ENCODE measurements around the gene TMEM107. TPM values are rescaled to one million over a fixed set of nuclear protein-coding genes. Genes with fewer than 3 reads are reported as not detected.

TMEM107 gene
- total RNA-seq, 1 experiment from 2014 or later = 30.1 TPM

- CTCF ChIA-PET = no interaction called here
- no peaks in the 10 kb centered on the region for H3K9me2 ChIP-seq (ENCODE audit: insufficient read depth)
- TF ChIP-seq CEBPB (IDR thresholded peaks at IDR 0.05; ENCODE audit: low read depth) (no peak), POLR2AphosphoS5 (IDR thresholded peaks at IDR 0.05; ENCODE audit: low read depth, low read length) (no peak), EZH2phosphoT487 (IDR thresholded peaks at IDR 0.05; ENCODE audit: borderline replicate concordance) (no peak), POLR2A (IDR thresholded peaks at IDR 0.05; ENCODE audit: borderline replicate concordance, extremely low read depth, insufficient read depth, insufficient read length) (no peak), SIN3A (IDR thresholded peaks at IDR 0.05; ENCODE audit: low read depth) (no peak), EZH2 (IDR thresholded peaks at IDR 0.05) (no peak), ATF3 (IDR thresholded peaks at IDR 0.05) (no peak), YY1 (IDR thresholded peaks at IDR 0.05; ENCODE audit: extremely low read depth, insufficient replicate concordance, low read depth, low read length) (no peak), RAD21 (IDR thresholded peaks at IDR 0.05; ENCODE audit: low read depth) (no peak), CBX3 (IDR thresholded peaks at IDR 0.05; ENCODE audit: low read depth) (no peak), ELF1 (IDR thresholded peaks at IDR 0.05; ENCODE audit: borderline replicate concordance, low read depth) (no peak), TCF7L2 (IDR thresholded peaks at IDR 0.05; ENCODE audit: borderline replicate concordance, extremely low read depth, insufficient read depth, insufficient read length) (no peak), ZBTB33 (IDR thresholded peaks at IDR 0.05; ENCODE audit: extremely low read depth, insufficient replicate concordance, low read length) (no peak)
These were observed 30.4 kb downstream of the TMEM107 start for GRCh38 chr17:8145811-8146210.

More at GRCh38 chr17:8145811-8146210, 30.4 kb downstream of the TMEM107 start:
- ChIA-PET RAD21 (ENCODE audit: low non-redundant PET in 1 of 2, low total read pairs in 2 of 2, uncharacterized antibody in 2 of 2, unreplicated experiment in 2 of 2) (no interaction called here), POLR2A (interaction anchor here (0.7 kb wide), 1 partner anchor 742 kb away, joined by 4 read pairs; no protein-coding TSS in a partner anchor)
- DNase-seq (ENCODE audit: low read depth, low spot score) (no peak), ATAC-seq (no peak)
- Histone ChIP-seq H3K4me3 (replicated peaks in 1 of 2; ENCODE audit: low read depth in 1 of 2, low read length in 2 of 2) (no peak overlapping the region), H3K27me3 (ENCODE audit: insufficient read depth, low read length) (no peaks in the 10 kb centered on the region), H3K27ac (ENCODE audit: low read depth, low read length) (no peak overlapping the region), H3K9ac (ENCODE audit: low read length) (no peak overlapping the region), H4K20me1 (ENCODE audit: insufficient read depth) (no peaks in the 10 kb centered on the region), H3K4me2 (ENCODE audit: low read length) (no peak overlapping the region), H3K36me3 (ENCODE audit: control insufficient read depth in 1 of 2, insufficient read depth in 2 of 2, low read length in 2 of 2) (peaks cover 49 to 78% of the 10 kb centered on the region in 2 experiments), H3K4me1 (ENCODE audit: control insufficient read depth in 1 of 2, insufficient read depth in 2 of 2, low read length in 2 of 2) (peaks cover 4 to 8% of the 10 kb centered on the region in 2 experiments), H2AFZ (ENCODE audit: low read depth, low read length, poor library complexity, severe bottlenecking) (no peak overlapping the region), H3K9me3 (ENCODE audit: control insufficient read depth in 1 of 2, insufficient read depth in 1 of 2, low read depth in 1 of 2, low read length in 2 of 2) (no peaks in the 10 kb centered on the region), H3K79me2 (ENCODE audit: insufficient read depth, low read length) (peaks cover 13% of the 10 kb centered on the region)
- BruUV-seq (replicated peaks) = no TSS peak
- intact Hi-C loops (cut with micrococcal nuclease) = no loop called here
